NCI-H2227 (cell line): ENCODE results near the gene CHRNA5.

Source experiments
- DNase-seq: peaks from one replicate; lab custom pipeline; 2025; ENCODE audit not compliant: unreplicated experiment; lab: John Stamatoyannopoulos, UW

Gene CHRNA5

GRCh38 chr15:78636378-78636859, 71.1 kb downstream of the CHRNA5 start:
- DNase-seq = no peak

- peak; percentile 3 for DNase-seq
These were observed 72.6 kb downstream of the CHRNA5 start for GRCh38 chr15:78637776-78638435.

GRCh38 chr15:78638658-78639314, 73.5 kb downstream of the CHRNA5 start:
- DNase-seq = peak; percentile 74

- DNase-seq = no peak
These were observed 75.3 kb downstream of the CHRNA5 start for GRCh38 chr15:78640527-78641101.

GRCh38 chr15:78641102-78641748, 75.9 kb downstream of the CHRNA5 start, which contains the start of gene CHRNB4:
TSS of gene CHRNB4 (minus strand) at chr15:78641210. CDS start at chr15:78641133, 77 bp downstream.
- peak; percentile 58 for DNase-seq

- DNase-seq = no peak
These were observed 76.5 kb downstream of the CHRNA5 start for GRCh38 chr15:78641749-78642275.

GRCh38 chr15:78642331-78642730, 77.0 kb downstream of the CHRNA5 start:
- no peak for DNase-seq
